Stimulated activated CD8-positive, alpha-beta memory T cell treated with anti-CD3 and anti-CD28 coated beads, Interleukin-12 subunit alpha, Interleukin-12 subunit beta, amount 100 ng/mL, for 1 hour (primary cell): Measurements from ENCODE around the gene TMEM185B.

Experiments used
- DNase-seq: peaks from one replicate; pipeline ENCODE4 v3.0.0-alpha.2; 2020; ENCODE audit warnings: low read depth

The TMEM185B gene

DNA sequence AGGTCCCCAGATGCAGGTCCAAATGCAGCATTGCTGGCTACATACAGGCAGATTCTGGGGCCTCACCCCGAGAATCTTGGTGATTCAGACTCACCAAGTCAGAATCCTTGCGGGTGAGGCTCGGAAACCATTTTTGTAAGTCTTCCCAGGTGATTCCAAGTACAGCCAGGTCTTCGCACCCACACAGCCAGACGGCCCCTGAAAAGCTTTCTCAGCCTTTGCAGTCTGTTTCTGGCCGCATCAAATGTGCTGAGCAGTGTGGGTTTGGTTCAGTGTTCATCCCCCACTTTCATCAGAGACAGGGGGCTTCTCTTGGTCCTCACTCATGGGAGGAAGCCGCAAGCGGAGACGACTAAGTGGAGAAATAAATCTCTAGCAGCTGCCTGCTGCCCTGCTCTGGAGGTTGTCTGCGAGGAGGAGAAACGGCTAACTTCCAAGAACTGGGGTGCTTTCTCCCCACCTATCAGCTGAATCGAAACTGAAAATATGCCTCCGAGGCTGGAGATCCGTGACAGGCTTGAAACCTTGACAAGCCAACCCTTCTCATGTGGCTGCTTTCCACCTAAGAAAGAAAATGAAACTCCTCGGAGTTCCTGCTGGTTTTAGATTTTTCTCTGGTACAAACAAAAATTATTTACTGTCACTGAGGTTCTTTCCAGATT is 8.9 kb upstream of the TMEM185B start:
- DNase-seq: no peak

DNA sequence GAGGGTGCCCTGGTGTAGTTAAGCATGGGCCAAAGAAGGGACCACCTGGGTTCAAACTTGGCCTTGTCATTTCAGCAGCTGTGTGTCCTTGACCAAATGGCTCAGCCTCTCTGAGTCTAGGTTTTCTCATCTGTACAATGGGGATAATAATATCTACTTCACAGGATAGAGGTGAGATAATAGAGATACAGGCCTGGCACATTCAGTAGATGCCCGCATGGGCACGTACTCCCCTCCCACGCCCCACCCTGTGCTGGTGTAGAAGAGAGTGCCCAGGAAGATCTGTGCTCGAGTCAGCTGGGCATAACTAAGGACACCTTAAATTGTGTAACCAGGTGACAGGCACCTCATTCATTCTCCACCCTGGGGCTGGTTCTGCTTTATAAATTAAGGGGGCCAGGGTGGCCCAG is 8.4 kb upstream of the TMEM185B start:
- DNase-seq: no peak

DNA sequence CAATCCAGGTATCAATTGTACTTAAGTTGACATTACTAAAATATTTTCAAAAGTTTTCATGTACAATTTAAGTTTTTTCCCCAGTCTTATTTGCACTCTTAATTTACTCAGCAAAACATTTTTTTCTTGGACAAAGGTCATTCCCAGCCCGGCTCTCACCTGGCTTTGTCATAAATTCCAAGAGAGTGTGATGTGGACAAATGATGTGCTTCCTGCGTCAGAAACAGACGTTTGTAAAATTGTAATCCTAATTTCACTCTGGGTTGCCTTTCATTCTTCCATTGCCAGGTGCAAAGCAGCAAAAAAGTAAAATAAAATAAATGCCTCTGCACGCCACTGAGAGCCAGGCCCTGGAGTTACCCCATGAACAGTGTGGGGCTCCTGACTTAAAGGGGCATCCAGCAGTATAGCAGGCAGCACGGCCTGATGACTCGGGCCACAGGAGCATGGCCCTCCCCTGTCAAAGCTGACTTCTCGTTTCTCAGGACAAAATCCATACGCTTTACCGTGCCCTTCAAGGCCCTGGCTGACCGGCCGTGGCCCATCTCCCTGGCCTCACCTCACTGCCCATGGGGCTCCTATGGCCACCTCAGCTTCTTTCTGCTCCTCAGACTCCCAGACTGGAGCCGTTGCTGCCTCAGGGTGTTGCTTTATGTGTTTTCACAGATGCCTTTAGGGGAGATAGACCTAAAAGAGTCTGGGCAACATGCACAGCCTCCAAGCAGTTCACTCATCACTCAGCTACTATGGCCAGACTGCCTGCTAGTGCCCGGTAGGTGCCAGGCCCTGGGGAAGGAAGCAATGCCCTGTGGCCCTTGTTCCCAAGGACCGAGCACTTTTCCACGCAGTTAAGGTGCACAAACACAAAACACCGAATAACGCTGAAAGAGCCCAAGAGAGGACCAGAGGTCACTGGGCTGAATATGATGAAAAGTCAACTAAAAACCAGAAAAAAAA is 7.6 kb upstream of the TMEM185B start:
- no peak for DNase-seq

DNA sequence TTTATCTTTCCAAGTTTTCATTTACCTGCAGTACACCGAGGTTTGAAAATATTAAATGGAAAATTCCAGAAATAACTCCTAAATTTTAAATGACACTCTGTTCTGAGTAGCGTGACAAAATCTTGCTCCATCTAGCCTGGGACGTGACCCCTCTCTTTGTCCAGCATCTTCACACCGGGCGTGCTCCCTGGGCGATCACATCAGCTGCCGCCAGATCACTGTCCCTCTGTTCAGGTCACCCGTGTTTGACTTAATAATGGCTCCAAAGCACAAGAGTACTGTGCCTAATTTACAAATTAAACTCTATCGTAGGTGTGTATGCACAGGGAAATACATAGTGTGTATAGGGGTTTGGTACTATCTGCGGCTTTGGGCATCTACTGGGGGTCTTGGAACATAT is 6.1 kb upstream of the TMEM185B start:
- DNase-seq: no peak

DNA sequence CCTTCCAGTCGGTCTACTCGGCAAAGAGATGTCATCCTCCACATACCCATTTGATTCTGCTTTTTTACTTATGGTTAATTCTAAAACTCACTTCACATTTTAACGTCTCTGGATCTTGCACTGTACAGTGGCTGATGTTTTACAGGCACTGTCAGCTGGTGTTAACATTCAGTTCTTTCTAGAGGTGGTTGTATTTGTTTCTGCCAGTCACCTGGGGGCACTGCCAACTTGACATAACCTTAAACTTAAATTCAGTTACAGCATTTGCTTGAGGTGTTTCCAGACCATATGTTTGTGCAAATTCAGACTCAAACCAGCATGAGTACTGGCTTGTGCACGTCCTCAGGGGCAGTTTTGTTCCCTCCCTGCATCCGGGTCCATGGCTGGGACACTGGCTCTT is 5.3 kb upstream of the TMEM185B start:
- DNase-seq: no peak

DNA sequence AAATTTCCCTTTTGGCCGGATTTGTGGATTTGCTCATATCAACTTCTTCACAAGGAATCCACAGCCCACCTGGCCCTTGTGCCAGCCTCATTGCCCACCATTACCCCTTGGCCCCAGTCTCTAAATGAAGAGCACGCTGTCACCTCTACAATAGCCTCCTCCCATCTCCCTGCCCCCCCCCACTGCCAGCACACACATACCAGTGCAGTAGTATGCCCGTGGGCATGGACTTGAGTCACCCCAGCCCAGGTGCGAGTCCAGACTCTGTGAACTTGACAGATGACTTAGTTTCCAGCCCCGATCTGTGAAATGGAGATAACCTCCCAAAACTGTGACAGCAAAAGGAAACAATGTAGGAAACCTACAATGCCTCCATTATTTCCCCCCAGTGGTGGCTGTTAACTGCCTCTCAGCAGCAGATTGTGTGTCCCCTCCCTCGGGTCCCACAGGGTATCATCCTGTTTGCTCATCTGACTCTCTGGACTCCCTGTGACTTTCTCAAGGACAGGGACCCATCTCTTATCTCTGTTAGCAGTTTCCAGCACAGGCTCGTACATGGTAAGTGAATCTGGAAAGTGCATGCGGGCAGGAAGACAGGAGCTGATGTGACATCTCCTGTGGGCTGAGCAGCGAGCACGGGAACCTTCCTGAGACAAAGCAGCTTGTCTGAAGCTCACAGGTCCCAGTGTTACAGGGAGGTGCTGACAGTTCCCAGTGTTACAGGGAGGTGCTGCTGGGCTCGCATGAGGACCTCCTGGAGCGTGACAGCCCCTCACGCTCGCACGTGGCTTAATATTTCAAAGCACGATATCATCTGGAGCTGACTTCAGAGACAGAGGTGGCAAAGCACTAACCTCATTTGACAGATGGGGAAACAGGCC is 4.2 kb upstream of the TMEM185B start:
- no peak for DNase-seq

DNA sequence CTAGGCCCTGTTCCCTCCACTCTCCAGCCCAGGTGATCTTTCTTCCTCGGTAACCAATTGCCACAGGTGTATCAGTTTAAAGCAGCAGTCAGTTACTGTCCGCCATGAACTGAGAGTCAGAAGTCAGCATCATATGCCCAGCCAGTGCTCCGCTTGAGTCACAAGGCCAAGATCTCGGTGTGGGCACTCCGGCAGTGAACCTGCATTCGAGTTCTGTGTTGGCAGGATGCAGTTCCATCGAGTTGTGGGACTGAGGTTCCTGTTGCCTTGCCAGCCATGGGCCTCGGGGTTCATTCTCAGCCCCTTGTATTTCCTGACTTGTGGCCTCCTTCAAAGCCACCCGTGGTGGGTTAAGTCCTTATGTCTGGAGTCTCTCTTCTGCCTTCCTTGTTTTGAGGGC is 3.1 kb upstream of the TMEM185B start:
- no peak for DNase-seq

DNA sequence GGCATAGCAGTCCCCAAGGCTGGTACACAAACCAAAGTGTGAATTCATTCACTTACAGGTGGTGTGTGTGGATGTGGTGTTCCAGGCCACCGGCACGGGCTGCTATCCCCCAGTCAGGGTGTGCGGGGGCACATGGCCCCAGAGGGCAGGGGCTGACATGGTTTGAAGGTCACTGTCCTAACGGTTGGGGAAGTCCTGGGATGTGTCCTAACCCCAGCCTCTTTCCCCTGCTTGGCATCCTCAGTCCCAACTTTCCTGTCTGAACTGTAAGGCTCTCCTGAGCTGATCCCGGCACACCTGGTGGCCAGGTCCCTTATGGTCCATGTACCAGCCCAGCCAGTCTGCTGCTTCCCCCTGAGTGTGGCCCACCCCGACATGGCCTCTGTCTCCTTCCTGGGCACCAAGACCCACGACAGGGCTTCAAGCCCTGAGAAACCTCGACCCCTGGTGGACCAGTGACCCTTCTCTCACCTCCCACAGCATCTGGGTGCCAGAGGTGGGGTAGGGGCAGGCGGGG is 2.4 kb upstream of the TMEM185B start:
- no peak for DNase-seq

DNA sequence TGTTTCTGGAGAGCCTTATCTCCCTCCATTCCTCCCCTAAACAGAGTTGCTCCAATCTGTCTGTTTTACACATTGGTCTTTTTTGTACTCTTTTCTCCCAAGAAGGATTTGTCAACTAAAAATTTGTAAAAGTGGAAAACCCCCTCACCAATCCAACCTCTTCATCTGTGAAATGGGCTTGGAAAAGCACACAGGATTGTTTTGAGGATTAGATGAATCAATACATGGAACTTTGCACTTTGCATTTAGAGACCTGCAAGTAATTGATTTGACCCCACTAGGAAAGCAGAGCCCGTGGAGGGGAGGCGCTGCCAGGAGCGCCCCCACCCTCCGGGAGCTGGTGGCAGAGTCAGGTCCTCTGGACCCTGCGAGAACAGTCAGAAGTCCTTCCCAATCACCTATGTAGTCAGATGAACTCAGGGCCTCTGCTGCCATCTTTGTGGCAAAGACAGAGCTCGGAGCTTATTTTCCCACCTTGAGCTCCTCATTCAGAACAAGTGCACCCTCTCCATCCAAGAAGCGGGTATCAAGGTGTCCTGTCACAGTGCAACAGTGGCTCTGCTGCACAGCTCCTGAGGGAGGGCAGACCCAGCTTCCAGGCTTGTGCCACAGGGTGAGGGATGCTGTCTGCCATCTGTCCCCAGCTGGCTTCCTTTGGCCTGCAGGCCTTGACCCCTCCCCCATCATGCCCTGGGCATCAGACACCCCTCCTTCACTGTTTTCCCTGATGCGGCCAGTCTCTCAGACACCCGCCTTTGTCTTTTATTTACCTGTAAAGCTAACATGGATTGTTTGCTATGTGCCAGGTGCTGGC is 1.7 kb upstream of the TMEM185B start:
- no peak for DNase-seq

DNA sequence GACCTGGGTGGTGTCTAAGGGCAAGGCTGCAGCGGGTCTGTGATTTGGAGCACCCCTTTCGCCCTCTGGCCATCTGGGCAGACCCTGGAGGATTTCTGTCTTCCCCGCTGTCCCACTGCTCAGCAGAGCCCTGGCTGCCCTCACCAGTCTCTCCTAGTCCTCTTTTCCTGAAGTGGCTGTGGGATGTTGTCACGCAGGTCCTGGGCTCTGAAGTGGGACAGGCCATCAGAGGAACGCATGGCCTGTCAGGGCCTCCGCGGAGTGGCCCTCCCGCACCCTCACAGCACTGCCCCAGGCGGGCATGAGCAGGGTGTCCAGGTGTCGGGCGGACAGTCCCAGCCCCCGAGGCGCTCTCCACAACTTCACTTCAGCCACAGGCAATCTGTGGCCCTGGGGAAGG is 1.1 kb upstream of the TMEM185B start:
- no peak for DNase-seq

DNA sequence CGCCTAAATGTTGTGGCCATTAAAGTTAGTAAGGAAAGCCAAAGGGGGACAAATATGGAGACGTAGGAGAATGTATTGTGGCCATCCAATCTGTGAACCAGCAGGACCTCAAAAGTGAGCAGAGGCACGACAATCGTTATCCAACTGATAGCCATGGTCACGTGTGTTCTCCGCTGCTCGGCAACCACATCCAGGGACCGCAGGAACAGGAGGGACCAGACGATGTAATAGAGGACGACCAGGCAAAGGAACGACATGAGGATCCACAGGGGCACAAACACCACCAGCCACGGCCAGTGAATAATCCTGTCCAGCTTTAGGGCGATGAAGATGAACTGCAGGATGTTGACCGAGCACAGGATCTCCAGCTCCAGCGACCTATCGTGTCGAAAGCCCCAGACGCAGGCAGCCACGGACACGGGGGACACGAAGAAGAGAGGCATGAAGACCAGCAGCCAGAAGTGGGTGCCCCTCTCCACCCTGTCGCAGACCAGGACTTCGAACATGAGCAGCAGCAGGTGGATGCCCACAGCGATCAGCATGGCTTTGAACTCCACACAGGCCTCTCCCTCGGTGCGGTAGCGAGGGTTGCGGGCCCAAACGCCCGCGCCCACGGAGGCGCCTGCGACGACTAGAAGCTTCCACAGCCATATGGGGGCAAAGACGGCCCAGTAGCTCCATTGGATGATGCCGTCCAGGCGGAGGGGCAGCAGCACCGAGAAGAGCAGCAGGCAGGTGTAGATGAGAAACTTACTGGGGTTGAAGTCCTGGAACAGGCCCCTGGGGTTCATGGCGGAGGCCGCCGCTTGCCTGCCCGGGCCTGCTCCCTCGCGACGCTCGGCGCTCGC is 790 bp downstream of the TMEM185B start:
- DNase-seq: no peak

DNA sequence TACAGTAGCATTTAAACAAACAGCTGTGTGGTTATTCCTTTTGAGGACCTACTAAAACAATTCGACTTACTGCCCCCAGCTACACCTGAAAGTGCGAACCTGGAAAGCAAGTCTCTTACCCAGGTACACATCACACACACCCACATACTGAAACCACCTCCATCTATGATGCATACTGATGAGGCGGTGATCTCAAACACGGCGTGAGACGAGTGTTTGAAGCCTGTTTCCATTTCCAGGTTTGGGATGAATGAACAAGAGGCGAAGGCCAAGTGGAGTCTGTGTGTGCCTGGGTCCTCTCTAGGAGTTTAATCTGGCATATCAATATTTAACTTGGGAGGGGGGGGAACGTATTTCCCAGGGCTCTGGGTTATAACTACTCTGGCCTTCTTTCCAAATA is 1.6 kb downstream of the TMEM185B start:
- no peak for DNase-seq

DNA sequence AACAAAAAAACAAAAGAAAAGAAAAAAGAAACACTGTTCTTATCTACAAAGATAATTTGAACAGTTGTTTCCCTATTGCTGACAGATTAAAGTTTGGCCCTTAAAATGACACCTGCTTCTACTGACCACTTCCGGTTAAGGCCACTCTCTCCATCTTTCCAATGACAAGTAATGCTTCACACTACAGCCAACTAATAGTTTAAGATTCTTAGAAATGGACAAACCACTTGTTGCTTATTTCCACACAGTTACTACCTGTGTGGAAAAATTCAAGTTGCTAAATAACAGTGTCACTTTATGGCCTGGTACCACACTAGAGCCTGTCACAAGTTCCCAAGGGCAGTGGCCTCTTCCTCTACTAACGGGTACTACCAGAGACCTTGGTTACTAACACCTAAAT is 2.4 kb downstream of the TMEM185B start:
- DNase-seq: no peak

DNA sequence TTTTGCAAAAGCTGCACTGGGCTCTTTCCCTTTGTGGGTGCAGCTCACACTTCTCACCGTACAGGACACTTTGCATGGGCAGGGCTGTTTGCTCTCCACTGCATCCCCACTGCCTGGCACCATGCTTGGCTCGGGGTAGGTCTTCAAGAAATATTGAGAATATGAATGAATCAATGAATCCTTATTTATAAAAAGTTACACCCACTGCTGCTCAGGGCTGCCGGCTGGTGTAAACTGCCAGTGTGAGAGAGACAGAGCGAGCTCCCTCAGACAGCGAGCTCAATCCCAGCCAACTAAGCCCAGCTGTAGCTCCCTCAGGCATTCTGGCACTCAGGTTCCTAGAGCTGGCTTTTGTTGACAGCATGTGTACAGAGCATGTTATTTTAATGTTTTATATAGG is 3.4 kb downstream of the TMEM185B start:
- no peak for DNase-seq

DNA sequence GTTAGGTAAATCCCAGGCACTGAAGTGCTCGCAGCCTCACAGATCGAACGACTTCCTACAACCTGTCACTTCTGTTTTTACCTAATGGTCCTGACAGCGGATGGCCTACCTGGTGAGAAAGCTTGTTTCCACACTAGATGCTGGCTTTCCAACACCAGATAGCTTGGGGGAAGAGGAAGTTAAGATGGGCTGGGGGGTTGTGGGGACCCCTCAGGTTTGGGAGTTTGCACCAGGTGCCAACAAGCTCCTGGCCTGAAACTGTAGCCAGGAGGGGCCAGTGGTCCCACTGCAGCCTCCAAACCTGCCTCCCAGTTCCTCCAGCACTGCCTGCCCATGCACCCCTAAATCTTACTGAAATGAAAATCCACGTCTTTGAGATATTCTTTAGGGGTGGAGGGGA is 3.9 kb downstream of the TMEM185B start:
- no peak for DNase-seq

DNA sequence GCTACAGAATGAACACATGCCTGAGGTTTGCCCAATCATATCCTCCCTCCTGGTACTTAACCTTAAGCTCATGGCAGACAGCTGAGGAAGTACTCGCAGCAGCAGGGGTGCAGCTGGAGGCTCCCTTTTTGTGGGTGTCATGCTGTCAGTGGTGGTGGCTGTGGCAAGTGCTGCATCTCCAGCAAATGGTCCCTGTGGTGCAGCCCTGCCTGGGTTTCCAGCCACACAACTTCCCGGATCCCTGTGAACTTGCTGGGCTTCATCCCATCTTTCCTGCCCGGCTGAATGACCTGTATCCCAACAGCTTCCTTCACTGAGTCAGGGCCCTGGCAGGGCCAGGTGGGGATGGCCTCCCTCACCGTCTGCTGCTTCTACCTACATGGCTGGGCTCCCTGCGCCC is 5.0 kb downstream of the TMEM185B start:
- no peak for DNase-seq

DNA sequence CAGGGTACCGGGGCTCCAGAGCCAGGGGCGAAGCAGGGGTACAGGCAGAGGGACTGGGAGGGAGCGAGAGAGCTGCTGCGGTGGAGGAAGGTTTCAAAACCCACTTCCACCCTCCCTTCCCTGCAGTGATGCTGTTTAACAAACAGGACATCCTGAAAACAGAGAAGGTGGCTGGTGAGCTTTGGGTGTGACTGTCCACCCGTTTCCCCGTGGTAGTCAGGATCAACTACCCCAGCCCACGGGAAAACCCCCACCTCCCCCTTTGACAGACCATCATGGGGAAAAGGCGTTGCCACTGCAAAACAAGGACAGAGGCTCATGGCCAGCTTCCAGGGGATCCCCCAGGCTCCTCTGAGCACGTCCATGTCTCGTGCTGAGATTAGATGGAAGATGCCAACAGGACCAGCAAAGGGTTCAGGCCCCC is 12.9 kb downstream of the TMEM185B start:
- no peak for DNase-seq

DNA sequence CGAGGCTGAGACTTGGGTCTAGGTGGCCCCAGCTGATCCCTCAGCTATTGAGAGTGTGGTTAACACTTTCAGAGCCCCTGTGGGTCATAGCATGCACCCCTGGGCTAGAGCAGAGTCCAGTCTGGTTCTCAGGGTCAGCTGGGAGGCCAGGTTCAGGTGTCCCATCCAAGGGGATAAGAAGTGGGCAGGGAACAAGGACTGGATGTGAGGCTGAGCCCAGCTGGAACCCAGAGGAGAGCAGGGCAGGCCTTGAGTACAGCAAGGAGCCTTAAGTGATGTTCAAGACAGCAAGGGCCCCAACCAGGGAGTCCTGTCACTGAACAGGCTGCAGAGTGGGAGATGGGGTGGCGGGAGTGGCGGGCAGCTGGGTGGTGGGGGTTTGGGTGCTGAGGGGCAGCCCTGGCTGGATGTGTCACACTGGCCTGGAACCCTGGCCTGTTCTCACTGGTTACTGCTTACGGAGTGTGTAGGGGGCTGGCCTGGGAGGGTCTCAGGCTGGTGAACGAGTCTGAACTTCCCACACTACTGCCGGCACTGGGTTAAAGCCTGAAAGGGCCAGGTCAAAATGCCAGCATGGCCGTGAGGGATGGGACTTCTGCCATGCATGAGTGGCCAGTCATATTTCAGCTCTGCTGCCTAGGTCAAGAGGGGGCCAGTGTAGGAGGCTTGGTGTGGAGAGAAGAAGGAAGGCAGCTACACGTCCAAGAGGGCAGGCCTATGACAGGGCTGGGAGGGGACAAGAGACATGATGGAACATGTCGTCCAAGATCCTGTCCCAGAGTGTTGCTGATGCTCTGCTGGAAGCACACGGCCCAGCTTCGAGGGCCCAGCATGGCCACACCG is 13.6 kb downstream of the TMEM185B start:
- no peak for DNase-seq
